Panc1 (cell line): ENCODE results near the gene MACROH2A1. TPM values are rescaled to one million over a fixed set of nuclear protein-coding genes. Genes with fewer than 3 reads are reported as not detected.

Experiments used
- ATAC-seq: fragments of 200-7000 bp; cut with Tn5 transposase; 2 replicates; pipeline ENCODE4 v1.9.1; 2020; ENCODE audit warnings: mild to moderate bottlenecking, moderate library complexity
- BruUV-seq: library from RNA; stranded (reverse); fragments of 400-500 nt; replicated peaks from 2 replicates; lab custom pipeline; 2021; lab: Mats Ljungman, UMichigan
- CTCF ChIA-PET: fragments of 300-600 bp; sonication (Branson Sonifier 250); formaldehyde crosslinking; loops from one replicate; lab custom pipeline; 2022; ENCODE audit warnings: antibody characterized with exemption; lab: Charles Lee
- POLR2A ChIA-PET: fragments of 300-600 bp; sonication (Branson Sonifier 250); formaldehyde crosslinking; loops from one replicate; lab custom pipeline; 2022; ENCODE audit warnings: antibody characterized with exemption; lab: Charles Lee
- DNase-seq: peaks from one replicate; pipeline ENCODE4 v3.0.0-alpha.2; 2010; ENCODE audit warnings: low read depth, low spot score
- H3K27ac ChIP-seq: 2 replicates; pipeline ENCODE4 v1.5.1; 2011; ENCODE audit warnings: mild to moderate bottlenecking, low read length, inconsistent platforms
- H3K27me3 ChIP-seq: fragments of 200-500 bp; sonication (Bioruptor generic); 2 replicates; pipeline ENCODE4 v1.6.0; 2014; ENCODE audit warnings: low read length, inconsistent platforms; ENCODE audit not compliant: control insufficient read depth, insufficient read depth
- H3K36me3 ChIP-seq: fragments of 200-500 bp; sonication (Bioruptor generic); 2 replicates; pipeline ENCODE4 v1.5.1; 2014; ENCODE audit warnings: inconsistent platforms, mild to moderate bottlenecking, low read length, moderate library complexity; ENCODE audit not compliant: control insufficient read depth, insufficient read depth
- H3K4me1 ChIP-seq: 2 replicates; pipeline ENCODE4 v1.5.1; 2011; ENCODE audit warnings: inconsistent platforms, mild to moderate bottlenecking, low read length, moderate library complexity; ENCODE audit not compliant: control insufficient read depth, insufficient read depth
- H3K4me3 ChIP-seq, 2 experiments: 2 replicates each; pipeline ENCODE4 v1.5.1; 2011 to 2012; ENCODE audit warnings: low read depth in 2 of 2, low read length in 2 of 2, mild to moderate bottlenecking in 2 of 2, inconsistent platforms in 1 of 2, moderate library complexity in 1 of 2
- H3K9me3 ChIP-seq: fragments of 200-500 bp; sonication (Bioruptor generic); 2 replicates; pipeline ENCODE4 v1.5.1; 2014; ENCODE audit warnings: low read depth, mild to moderate bottlenecking, inconsistent platforms, low read length, moderate library complexity; ENCODE audit not compliant: control insufficient read depth, insufficient read depth
- POLR2AphosphoS5 ChIP-seq: IDR thresholded peaks from 2 replicates; pipeline ENCODE4 v1.6.1; 2012; ENCODE audit warnings: mild to moderate bottlenecking, low read depth, low read length, moderate library complexity
- SIN3A ChIP-seq: IDR thresholded peaks from 2 replicates; pipeline ENCODE4 v1.6.1; 2012; ENCODE audit warnings: low read depth, mild to moderate bottlenecking, low read length, moderate library complexity, borderline replicate concordance; ENCODE audit not compliant: insufficient read depth
- TCF7L2 ChIP-seq: IDR thresholded peaks from 2 replicates; pipeline ENCODE4 v1.6.1; 2011; ENCODE audit warnings: mild to moderate bottlenecking, low read depth, low read length, inconsistent platforms
- in situ Hi-C: cut with HindIII; loops from 2 replicates; pipeline ENCODE4 v1.10.0; 2016; ENCODE audit warnings: low sequenced_read_pairs, low pct_unique_long_range_greater_than_20kb
- intact Hi-C: fragments of 100-400 bp; cut with micrococcal nuclease; formaldehyde crosslinking; loops from one replicate; pipeline ENCODE4 v1.10.0; 2022; ENCODE audit not compliant: unreplicated experiment
- total RNA-seq: library from RNA; stranded (reverse); gene quantifications from one replicate; pipeline ENCODE4 v1.2.1, GENCODE V29; 2021; ENCODE audit not compliant: unreplicated experiment
- TF ChIP-seq, protein P1 (sequence below): fragments of 450-650 bp; IDR thresholded peaks from 2 replicates; pipeline ENCODE4 v1.5.1; 2017; ENCODE audit warnings: mild to moderate bottlenecking
- TF ChIP-seq, protein P2 (sequence below), 2 experiments: IDR thresholded peaks; 2 replicates each; pipeline ENCODE4 v1.6.1; 2011 to 2012; ENCODE audit warnings: low read depth in 2 of 2, control low read depth in 1 of 2, low read length in 1 of 2, mild to moderate bottlenecking in 1 of 2, moderate library complexity in 1 of 2; ENCODE audit not compliant: insufficient read depth in 1 of 2

Gene MACROH2A1
- total RNA-seq, 1 experiment from 2014 or later = 162 TPM

DNA sequence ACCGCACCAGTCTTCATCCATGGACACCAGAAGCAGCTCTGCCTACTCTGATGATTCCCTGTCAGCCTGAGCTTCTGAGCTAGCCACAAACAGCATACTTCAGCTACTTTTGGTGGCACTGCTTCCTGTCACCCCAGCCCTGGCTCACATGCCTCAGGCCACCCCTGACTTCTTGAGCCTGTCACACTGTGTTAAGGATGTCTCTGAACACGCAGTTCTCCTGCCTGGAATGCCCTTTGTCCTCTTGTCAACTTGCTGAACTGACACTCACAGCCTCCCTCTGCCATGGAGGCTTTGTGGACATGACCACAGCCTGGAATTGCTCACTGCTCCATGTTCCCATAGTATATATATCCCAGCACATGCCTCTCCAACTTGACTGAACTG is 7.2 kb downstream of the MACROH2A1 start:
- Histone ChIP-seq H3K9me3 (no peaks in the 10 kb centered on the region), H3K4me1 (peaks cover 6% of the 10 kb centered on the region; the same call in 1 of the 2 replicates), H3K36me3 (peaks cover 5% of the 10 kb centered on the region; the same call in 1 of the 2 replicates), H3K27me3 (no peaks in the 10 kb centered on the region), H3K4me3 (no peak overlapping the region), H3K27ac (no peak overlapping the region)
- ChIA-PET CTCF (no interaction called here), POLR2A (no interaction called here)
- BruUV-seq = no TSS peak
- no peak for DNase-seq
- no peak for ATAC-seq
- intact Hi-C loops = no loop called here
- no peak for TF ChIP-seq POLR2AphosphoS5
- TF ChIP-seq SIN3A = no peak
- no peak for TF ChIP-seq TCF7L2
- TF ChIP-seq, protein P1, sequence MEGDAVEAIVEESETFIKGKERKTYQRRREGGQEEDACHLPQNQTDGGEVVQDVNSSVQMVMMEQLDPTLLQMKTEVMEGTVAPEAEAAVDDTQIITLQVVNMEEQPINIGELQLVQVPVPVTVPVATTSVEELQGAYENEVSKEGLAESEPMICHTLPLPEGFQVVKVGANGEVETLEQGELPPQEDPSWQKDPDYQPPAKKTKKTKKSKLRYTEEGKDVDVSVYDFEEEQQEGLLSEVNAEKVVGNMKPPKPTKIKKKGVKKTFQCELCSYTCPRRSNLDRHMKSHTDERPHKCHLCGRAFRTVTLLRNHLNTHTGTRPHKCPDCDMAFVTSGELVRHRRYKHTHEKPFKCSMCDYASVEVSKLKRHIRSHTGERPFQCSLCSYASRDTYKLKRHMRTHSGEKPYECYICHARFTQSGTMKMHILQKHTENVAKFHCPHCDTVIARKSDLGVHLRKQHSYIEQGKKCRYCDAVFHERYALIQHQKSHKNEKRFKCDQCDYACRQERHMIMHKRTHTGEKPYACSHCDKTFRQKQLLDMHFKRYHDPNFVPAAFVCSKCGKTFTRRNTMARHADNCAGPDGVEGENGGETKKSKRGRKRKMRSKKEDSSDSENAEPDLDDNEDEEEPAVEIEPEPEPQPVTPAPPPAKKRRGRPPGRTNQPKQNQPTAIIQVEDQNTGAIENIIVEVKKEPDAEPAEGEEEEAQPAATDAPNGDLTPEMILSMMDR = no peak
- TF ChIP-seq, protein P2, sequence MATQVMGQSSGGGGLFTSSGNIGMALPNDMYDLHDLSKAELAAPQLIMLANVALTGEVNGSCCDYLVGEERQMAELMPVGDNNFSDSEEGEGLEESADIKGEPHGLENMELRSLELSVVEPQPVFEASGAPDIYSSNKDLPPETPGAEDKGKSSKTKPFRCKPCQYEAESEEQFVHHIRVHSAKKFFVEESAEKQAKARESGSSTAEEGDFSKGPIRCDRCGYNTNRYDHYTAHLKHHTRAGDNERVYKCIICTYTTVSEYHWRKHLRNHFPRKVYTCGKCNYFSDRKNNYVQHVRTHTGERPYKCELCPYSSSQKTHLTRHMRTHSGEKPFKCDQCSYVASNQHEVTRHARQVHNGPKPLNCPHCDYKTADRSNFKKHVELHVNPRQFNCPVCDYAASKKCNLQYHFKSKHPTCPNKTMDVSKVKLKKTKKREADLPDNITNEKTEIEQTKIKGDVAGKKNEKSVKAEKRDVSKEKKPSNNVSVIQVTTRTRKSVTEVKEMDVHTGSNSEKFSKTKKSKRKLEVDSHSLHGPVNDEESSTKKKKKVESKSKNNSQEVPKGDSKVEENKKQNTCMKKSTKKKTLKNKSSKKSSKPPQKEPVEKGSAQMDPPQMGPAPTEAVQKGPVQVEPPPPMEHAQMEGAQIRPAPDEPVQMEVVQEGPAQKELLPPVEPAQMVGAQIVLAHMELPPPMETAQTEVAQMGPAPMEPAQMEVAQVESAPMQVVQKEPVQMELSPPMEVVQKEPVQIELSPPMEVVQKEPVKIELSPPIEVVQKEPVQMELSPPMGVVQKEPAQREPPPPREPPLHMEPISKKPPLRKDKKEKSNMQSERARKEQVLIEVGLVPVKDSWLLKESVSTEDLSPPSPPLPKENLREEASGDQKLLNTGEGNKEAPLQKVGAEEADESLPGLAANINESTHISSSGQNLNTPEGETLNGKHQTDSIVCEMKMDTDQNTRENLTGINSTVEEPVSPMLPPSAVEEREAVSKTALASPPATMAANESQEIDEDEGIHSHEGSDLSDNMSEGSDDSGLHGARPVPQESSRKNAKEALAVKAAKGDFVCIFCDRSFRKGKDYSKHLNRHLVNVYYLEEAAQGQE (IDR thresholded peaks at IDR 0.05; ENCODE audit: insufficient read depth in 1 of 2, low read depth in 2 of 2, low read length in 1 of 2) = no peak
- in situ Hi-C loops = no loop called here

DNA sequence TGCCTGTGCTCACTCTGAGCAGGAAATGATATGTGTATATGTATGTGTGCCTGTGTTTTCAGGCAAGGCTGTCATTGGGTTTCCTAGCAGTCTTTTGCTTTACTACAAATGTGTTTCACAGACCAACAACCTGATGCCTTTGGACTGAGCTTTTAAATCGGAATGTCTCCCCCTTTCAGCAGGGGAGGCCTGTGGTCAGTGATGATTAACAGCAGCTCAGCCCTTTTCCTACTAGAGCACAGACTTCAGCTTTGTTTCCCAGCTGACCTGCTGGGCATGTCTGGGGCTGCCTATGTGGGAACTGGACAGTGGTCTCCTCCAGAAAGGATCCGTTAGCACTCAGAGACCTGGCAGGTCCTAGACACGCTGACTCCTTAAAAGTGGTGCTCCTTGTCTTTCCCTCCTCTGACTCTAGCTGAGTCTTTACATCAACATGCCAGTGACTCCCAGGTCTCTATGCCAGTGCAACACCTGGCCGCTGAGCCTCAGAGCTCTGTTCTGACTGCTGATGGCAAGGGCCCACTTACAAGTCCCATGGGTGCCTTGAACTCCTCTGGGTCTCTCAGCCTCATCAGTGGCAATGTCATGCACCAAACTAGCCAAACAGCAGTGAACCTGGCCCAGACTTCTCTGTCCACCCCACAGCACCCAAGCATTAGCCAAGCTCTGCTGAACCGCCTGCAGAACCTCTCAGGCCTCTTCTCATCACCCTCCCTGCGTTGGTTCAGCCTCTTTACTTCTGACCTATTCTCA is 7.7 kb downstream of the MACROH2A1 start:
- ATAC-seq = no peak
- H3K27ac ChIP-seq = no peak overlapping the region
- ChIA-PET POLR2A (no interaction called here), CTCF (no interaction called here)
- TF ChIP-seq, protein P2 (IDR thresholded peaks at IDR 0.05; ENCODE audit: insufficient read depth in 1 of 2, low read depth in 2 of 2, low read length in 1 of 2) = no peak
- no peak for TF ChIP-seq TCF7L2
- TF ChIP-seq POLR2AphosphoS5 = no peak
- TF ChIP-seq SIN3A = no peak
- TF ChIP-seq, protein P1 = no peak
- no peaks in the 10 kb centered on the region for H3K27me3 ChIP-seq
- no peaks in the 10 kb centered on the region for H3K9me3 ChIP-seq
- no peak for DNase-seq
- intact Hi-C loops (no loop called here), in situ Hi-C loops (no loop called here)
- BruUV-seq = no TSS peak
- 0 out of 2 replicates have a peak, but pooled peaks cover 1% of the 10 kb centered on the region for H3K4me1 ChIP-seq
- peaks cover 5% of the 10 kb centered on the region; the same call in 1 of the 2 replicates for H3K36me3 ChIP-seq
- no peak overlapping the region for H3K4me3 ChIP-seq
